Tibial nerve (tissue), 4 donors: ENCODE measurements around the gene CFP. TPM values are rescaled to one million over a fixed set of nuclear protein-coding genes. Genes with fewer than 3 reads are reported as not detected.
"Not testable (repeated sequence)": the region's sequence is repeated elsewhere in the genome, so short reads cannot be mapped to it uniquely, and the experiment has no call there.

Source experiments
- DNase-seq, 2 donors: peaks; one replicate each; pipeline ENCODE4 v3.0.0-alpha.2; 2019; ENCODE audit warnings: low spot score in 2 of 2
- H3K27ac ChIP-seq, 4 donors: fragments of 200-600 bp; sonication (generic) in 3 of 4; one replicate each; pipeline ENCODE4 v1.5.1; 2017 to 2019; ENCODE audit warnings: mild to moderate bottlenecking in 1 of 4
- H3K27me3 ChIP-seq, 2 donors: fragments of 200-600 bp; sonication (generic) in 1 of 2; one replicate each; pipeline versions ENCODE4 v1.5.1 to v1.6.0; 2017 to 2019
- H3K36me3 ChIP-seq, 3 donors: fragments of 200-600 bp; sonication (generic); one replicate each; pipeline ENCODE4 v1.5.1; 2018 to 2019
- H3K4me1 ChIP-seq, 4 donors: fragments of 200-600 bp; sonication (generic) in 3 of 4; one replicate each; pipeline ENCODE4 v1.5.1; 2017 to 2019
- H3K4me3 ChIP-seq, 4 donors: fragments of 200-600 bp; sonication (generic) in 3 of 4; one replicate each; pipeline ENCODE4 v1.5.1; 2017 to 2019; ENCODE audit warnings: mild to moderate bottlenecking in 1 of 4, moderate library complexity in 1 of 4
- H3K9me3 ChIP-seq, 4 donors: fragments of 200-600 bp; sonication (generic) in 3 of 4; one replicate each; pipeline ENCODE4 v1.5.1; 2017 to 2019
- CTCF ChIP-seq, 5 experiments: fragments of 200-600 bp in 3 of 5; fragments of 450-650 bp in 2 of 5; sonication (generic) in 3 of 5; IDR thresholded peaks; one replicate each; pipeline ENCODE4 v1.5.1; 2016 to 2019; ENCODE audit warnings: antibody characterized with exemption in 5 of 5, mild to moderate bottlenecking in 3 of 5, moderate library complexity in 2 of 5
- EP300 ChIP-seq, 2 donors: sonication (generic); formaldehyde crosslinking; IDR thresholded peaks; one replicate each; pipeline ENCODE4 v1.6.1; 2017; ENCODE audit warnings: antibody characterized with exemption in 2 of 2, mild to moderate bottlenecking in 1 of 2
- POLR2A ChIP-seq, 2 donors: fragments of 450-650 bp; IDR thresholded peaks; one replicate each; pipeline ENCODE4 v1.6.1; 2017; ENCODE audit warnings: antibody characterized with exemption in 2 of 2, mild to moderate bottlenecking in 2 of 2, moderate library complexity in 2 of 2
- WGBS, 2 donors: methylation state at CpG; one replicate each; pipeline ENCODE4 v1.1.5; 2018; 5-methylcytosine and 5-hydroxymethylcytosine counted together
- total RNA-seq, 4 donors: library from RNA; depleted of rRNA; stranded (reverse); fragments of >200 nt; gene quantifications; one replicate each; pipeline ENCODE4 v1.1.0, GENCODE V29; 2016

The CFP gene
- total RNA-seq, 4 donors from 2014 or later = 2.2 to 15.6 (median 12.1) TPM

GRCh38 chrX:47610511-47610910, 19.2 kb downstream of the CFP start:
- 78 to 89% methylated on average over 3 to 4 of the region's 4 CpGs for WGBS, 2 donors

GRCh38 chrX:47608130-47608810, 21.5 kb downstream of the CFP start:
- WGBS, 2 donors = 45 to 68% methylated on average over 9 of the region's 9 CpGs
- Histone ChIP-seq H3K4me1 (no peaks in the 10 kb centered on the region), H3K27me3 (no peaks in the 10 kb centered on the region), H3K36me3 (no peaks in the 10 kb centered on the region), H3K4me3 (no peak overlapping the region), H3K27ac (no peak overlapping the region), H3K9me3 (no peaks in the 10 kb centered on the region)
- no peak for DNase-seq
- TF ChIP-seq CTCF (IDR thresholded peaks at IDR 0.05) (no peak), EP300 (IDR thresholded peaks at IDR 0.05) (no peak), POLR2A (IDR thresholded peaks at IDR 0.05) (no peak)

More at GRCh38 chrX:47610511-47610910, 19.2 kb downstream of the CFP start:
- Histone ChIP-seq H3K4me1 (no peaks in the 10 kb centered on the region), H3K4me3 (no peak overlapping the region), H3K9me3 (no peaks in the 10 kb centered on the region), H3K27ac (no peak overlapping the region), H3K27me3 (no peaks in the 10 kb centered on the region), H3K36me3 (no peaks in the 10 kb centered on the region)
- no peak for DNase-seq
- TF ChIP-seq CTCF (IDR thresholded peaks at IDR 0.05) (no peak), EP300 (IDR thresholded peaks at IDR 0.05) (no peak), POLR2A (IDR thresholded peaks at IDR 0.05) (no peak)

GRCh38 chrX:47607091-47607490, 22.6 kb downstream of the CFP start:
- no peak overlapping the region for H3K27ac ChIP-seq
- no peaks in the 10 kb centered on the region for H3K36me3 ChIP-seq
- no peaks in the 10 kb centered on the region for H3K27me3 ChIP-seq
- no peaks in the 10 kb centered on the region for H3K9me3 ChIP-seq
- TF ChIP-seq POLR2A (IDR thresholded peaks at IDR 0.05) (no peak), EP300 (IDR thresholded peaks at IDR 0.05) (no peak), CTCF (IDR thresholded peaks at IDR 0.05) (no peak)
- H3K4me3 ChIP-seq = no peak overlapping the region
- DNase-seq = no peak
- no peaks in the 10 kb centered on the region for H3K4me1 ChIP-seq

- no peak overlapping the region for H3K4me3 ChIP-seq
- TF ChIP-seq EP300 (IDR thresholded peaks at IDR 0.05) (no peak), CTCF (IDR thresholded peaks at IDR 0.05) (no peak), POLR2A (IDR thresholded peaks at IDR 0.05) (no peak)
- H3K27ac ChIP-seq = no peak overlapping the region
- H3K4me1 ChIP-seq = no peaks in the 10 kb centered on the region
- no peaks in the 10 kb centered on the region for H3K9me3 ChIP-seq
- H3K36me3 ChIP-seq = no peaks in the 10 kb centered on the region
- H3K27me3 ChIP-seq = no peaks in the 10 kb centered on the region
- WGBS, 2 donors = 62 to 85% methylated on average over 6 to 9 of the region's 9 CpGs
- DNase-seq = no peak
These were observed 24.7 kb downstream of the CFP start for GRCh38 chrX:47605024-47605423.

- not testable (repeated sequence) for H3K9me3 ChIP-seq, H3K4me3 ChIP-seq, H3K36me3 ChIP-seq, H3K27me3 ChIP-seq, H3K27ac ChIP-seq, DNase-seq, H3K4me1 ChIP-seq
- WGBS, 2 donors = 93 to 95% methylated on average over 4 of the region's 4 CpGs
These were observed 26.6 kb downstream of the CFP start for GRCh38 chrX:47603125-47603524.

- peaks cover 0 to 21% (median 6%) of the 10 kb centered on the region in 4 donors for H3K9me3 ChIP-seq
- H3K4me3 ChIP-seq = no peak overlapping the region
- no peaks in the 10 kb centered on the region for H3K36me3 ChIP-seq
- TF ChIP-seq POLR2A (IDR thresholded peaks at IDR 0.05) = no peak
- TF ChIP-seq EP300 (IDR thresholded peaks at IDR 0.05) = no peak
- no peak overlapping the region for H3K27ac ChIP-seq
- no peak for DNase-seq
- H3K4me1 ChIP-seq = no peaks in the 10 kb centered on the region
- H3K27me3 ChIP-seq = no peaks in the 10 kb centered on the region
- 82 to 100% methylated on average over 3 of the region's 3 CpGs for WGBS, 2 donors
These were observed 32.5 kb downstream of the CFP start for GRCh38 chrX:47597222-47597621.
